GM12873 (cell line): ENCODE measurements around the gene GRIK4.

Source experiments
- TF ChIP-seq, protein P1 (sequence below): IDR thresholded peaks from 2 replicates; pipeline ENCODE4 v1.5.1; 2012; ENCODE audit warnings: low read depth, mild to moderate bottlenecking, moderate library complexity, low read length, control low read depth; ENCODE audit not compliant: insufficient read depth; ENCODE audit errors: missing control alignments

Gene GRIK4

DNA sequence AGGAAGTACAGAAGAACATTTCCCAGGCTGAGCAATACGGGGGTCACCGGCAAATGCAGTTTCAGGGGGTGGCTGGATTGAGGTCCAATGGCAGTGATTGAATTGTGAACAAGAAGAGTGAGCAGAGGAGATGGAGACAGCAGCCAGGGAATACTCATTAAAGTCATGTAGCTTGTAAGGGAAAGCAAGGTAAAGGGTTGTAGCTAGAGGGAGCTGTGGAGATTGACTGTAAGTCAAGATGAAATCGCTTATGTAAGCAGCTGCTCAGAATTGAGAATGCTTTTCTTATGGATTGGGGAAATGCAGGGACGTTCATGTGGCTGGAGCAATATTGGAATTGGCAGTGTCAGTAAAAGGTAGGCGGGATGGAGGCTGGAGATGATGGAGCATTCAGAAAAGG is 401.0 kb downstream of the GRIK4 start:
- TF ChIP-seq, protein P1, sequence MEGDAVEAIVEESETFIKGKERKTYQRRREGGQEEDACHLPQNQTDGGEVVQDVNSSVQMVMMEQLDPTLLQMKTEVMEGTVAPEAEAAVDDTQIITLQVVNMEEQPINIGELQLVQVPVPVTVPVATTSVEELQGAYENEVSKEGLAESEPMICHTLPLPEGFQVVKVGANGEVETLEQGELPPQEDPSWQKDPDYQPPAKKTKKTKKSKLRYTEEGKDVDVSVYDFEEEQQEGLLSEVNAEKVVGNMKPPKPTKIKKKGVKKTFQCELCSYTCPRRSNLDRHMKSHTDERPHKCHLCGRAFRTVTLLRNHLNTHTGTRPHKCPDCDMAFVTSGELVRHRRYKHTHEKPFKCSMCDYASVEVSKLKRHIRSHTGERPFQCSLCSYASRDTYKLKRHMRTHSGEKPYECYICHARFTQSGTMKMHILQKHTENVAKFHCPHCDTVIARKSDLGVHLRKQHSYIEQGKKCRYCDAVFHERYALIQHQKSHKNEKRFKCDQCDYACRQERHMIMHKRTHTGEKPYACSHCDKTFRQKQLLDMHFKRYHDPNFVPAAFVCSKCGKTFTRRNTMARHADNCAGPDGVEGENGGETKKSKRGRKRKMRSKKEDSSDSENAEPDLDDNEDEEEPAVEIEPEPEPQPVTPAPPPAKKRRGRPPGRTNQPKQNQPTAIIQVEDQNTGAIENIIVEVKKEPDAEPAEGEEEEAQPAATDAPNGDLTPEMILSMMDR = peak; percentile 57

DNA sequence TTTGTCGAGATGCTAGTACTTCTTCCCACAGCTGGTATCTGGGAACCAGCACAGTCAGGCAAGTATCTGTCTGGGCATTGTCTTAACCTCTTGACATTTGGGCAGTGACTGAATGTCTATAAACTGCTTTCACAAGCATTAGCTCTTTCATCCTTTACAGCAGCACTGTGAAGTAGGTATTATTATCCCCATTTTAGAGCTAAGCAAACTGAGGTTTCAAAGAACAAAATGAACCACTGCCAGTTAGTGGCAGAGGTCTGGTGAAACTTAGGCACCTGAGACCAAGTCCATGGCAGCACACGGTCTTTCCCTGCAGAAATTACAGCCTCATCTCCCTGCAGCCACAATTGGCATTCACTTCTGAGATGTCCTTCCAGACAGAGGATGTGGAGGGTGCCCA is 401.4 kb downstream of the GRIK4 start:
- TF ChIP-seq, protein P1 = no peak

DNA sequence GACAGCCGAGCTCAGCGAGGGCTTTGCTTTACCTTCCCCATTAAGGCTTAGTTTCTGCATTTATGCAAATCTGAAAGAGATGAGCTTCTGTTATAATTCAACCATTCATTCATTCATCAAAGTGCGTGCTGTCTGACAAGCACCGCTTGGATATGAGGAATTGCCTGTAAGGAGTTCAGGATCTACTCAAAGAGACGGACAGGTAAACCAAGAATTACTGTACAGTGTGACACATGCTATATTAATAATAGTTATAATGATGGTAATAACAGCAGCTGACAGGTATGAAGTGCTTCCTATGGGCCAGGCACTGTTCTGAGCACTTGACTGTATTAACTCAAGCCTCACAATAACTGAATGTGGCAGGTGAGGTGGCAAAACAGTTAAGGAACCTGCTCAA is 402.5 kb downstream of the GRIK4 start:
- TF ChIP-seq, protein P1 = no peak

DNA sequence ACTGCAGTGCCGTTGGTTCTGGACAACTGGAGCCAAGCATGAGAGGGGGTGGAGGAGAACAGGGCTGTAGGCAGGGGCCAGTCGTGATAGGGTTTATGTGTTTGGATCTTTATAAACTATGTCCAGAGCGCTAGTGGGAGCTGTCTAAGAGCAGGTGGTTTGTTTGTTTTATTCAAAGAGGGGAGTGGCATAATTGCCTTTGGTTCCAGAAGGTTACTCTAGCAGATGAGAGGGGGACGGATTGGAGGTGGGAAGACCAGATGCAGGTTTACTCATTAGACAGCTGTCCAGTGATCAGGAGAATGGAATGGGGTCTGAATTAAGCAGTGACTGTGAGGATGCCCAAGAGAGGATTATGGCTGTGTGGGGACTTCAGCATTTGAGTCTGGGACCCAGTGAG is 403.1 kb downstream of the GRIK4 start:
- TF ChIP-seq, protein P1 = no peak

DNA sequence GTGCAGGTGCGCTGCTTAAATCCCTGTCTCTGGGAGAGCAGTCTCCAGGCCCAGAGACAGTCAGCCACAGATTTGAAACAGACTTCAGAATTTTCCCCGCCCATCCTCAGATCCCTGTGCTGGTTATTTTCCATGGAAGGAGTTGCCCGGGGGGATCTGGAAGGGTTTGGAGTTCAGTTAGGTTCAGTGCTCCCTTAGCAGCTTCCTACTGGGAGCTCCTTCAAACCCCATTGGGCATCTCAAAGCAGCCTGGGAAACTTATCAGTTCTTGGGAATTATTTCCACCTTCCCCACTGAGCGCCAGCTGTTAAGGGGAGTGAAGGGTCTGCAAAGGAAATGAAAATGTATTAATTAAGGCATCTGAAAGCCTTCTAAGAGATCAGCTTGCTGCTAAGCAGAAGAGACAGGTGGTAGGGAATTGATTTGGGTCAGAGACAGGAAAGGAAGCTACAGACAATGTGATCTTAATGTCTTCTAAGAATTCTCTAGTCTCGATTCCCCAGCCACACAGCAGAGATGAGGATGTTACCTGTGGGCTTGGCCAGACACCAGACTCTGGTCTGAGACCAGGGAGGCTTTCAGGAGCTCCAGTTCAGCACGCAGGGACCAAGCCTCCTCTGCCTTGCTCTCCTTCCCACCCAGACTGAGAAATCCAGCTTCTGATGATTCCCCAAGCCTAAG is 406.2 kb downstream of the GRIK4 start:
- TF ChIP-seq, protein P1 = no peak

DNA sequence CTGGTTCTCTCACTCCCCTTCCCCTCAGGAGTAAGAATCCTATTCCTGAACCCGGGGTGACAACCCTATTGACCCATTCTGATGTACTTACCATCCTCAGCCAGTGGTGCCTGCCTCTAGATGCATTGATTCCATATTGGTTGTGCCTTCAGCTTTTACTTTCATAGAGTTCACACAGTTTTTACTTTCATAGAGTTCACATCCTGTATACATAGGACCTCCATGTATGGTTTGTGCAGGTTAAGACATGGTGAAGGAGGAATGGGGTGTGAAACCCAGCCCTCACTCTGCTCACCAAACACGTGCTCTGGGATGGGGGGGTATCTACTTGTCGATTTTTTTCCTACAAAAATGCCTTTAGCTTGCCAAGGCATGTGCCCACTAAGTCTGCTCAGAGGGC is 406.7 kb downstream of the GRIK4 start:
- TF ChIP-seq, protein P1 = no peak

DNA sequence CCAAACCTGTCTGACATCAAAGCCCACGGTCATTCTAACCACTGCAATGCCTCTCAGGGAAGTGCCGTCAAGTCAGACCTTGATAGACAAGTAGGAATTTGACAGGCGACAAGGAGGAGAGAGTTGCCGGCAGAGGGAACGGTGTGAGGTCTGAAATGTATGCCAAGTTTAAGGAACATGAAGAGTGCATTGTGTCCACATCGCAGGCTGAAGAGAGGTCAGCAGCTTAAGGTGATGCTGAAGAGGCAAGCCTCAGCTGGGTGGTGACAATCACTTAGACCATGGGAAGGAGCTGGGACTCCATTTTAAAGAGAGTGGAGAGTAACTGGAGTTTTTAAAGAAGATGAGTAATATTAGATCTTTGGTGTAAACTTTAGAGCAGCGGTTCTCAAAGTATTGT is 407.5 kb downstream of the GRIK4 start:
- TF ChIP-seq, protein P1 = no peak
